Calu3 (cell line): ENCODE data around the gene BRD3. TPM values are rescaled to one million over a fixed set of nuclear protein-coding genes. Genes with fewer than 3 reads are reported as not detected.
A peak's percentile ranks its signal among the peaks of the same experiment; 100 is the strongest.

Source experiments
- BruUV-seq: library from RNA; stranded (reverse); fragments of 400-500 nt; replicated peaks from 2 replicates; lab custom pipeline; 2021; lab: Mats Ljungman, UMichigan
- CTCF ChIA-PET: fragments of 300-600 bp; sonication (Branson Sonifier 250); formaldehyde crosslinking; loops from one replicate; lab custom pipeline; 2022; ENCODE audit warnings: antibody characterized with exemption; lab: Charles Lee
- DNase-seq: peaks from one replicate; pipeline ENCODE4 v3.0.0; 2022
- H3K27ac Mint-ChIP-seq: one replicate; pipeline ENCODE4 v1.8.0; 2022; ENCODE audit warnings: mixed read lengths; ENCODE audit not compliant: unreplicated experiment
- H3K27me3 Mint-ChIP-seq: one replicate; pipeline ENCODE4 v1.8.0; 2022; ENCODE audit warnings: mixed read lengths; ENCODE audit not compliant: unreplicated experiment
- H3K36me3 Mint-ChIP-seq: one replicate; pipeline ENCODE4 v1.8.0; 2022; ENCODE audit warnings: mild to moderate bottlenecking, moderate library complexity, mixed read lengths; ENCODE audit not compliant: insufficient read depth, unreplicated experiment
- H3K4me1 Mint-ChIP-seq: one replicate; pipeline ENCODE4 v1.8.0; 2022; ENCODE audit warnings: mild to moderate bottlenecking, low read depth, mixed read lengths; ENCODE audit not compliant: unreplicated experiment
- H3K4me3 Mint-ChIP-seq: one replicate; pipeline ENCODE4 v1.8.0; 2022; ENCODE audit warnings: mild to moderate bottlenecking, low read depth, moderate library complexity, mixed read lengths; ENCODE audit not compliant: unreplicated experiment
- H3K9me3 Mint-ChIP-seq: one replicate; pipeline ENCODE4 v1.8.0; 2022; ENCODE audit warnings: low read depth, mixed read lengths; ENCODE audit not compliant: unreplicated experiment
- intact Hi-C: fragments of 100-400 bp; cut with micrococcal nuclease; formaldehyde crosslinking; loops from one replicate; pipeline ENCODE4 v1.10.0; 2022; ENCODE audit not compliant: unreplicated experiment
- total RNA-seq: library from RNA; stranded (reverse); gene quantifications from 2 replicates; pipeline ENCODE4 v1.2.3, GENCODE V29; 2022
- TF ChIP-seq, protein P1 (sequence below): fragments of 200-600 bp; IDR thresholded peaks from one replicate; pipeline ENCODE4 v1.8.0; 2022; ENCODE audit warnings: antibody characterized with exemption; ENCODE audit not compliant: unreplicated experiment

The BRD3 gene
- total RNA-seq, 1 experiment from 2014 or later = 30.8 TPM

GRCh38 chr9:134068744-134069479 is 1.1 kb upstream of the BRD3 start:
- no TSS peak for BruUV-seq
- CTCF ChIA-PET = interaction anchor here (0.7 kb wide), 1 partner anchor 75 kb away, joined by 3 read pairs; no protein-coding TSS in a partner anchor
- intact Hi-C loops = no loop called here
- no peak for DNase-seq
- Mint-ChIP-seq H3K36me3 (peaks cover 23% of the 10 kb centered on the region), H3K27ac (no peak overlapping the region), H3K4me1 (no peaks in the 10 kb centered on the region), H3K9me3 (no peaks in the 10 kb centered on the region), H3K4me3 (peak overlapping the region; percentile 63), H3K27me3 (peaks cover 47% of the 10 kb centered on the region)
- TF ChIP-seq, protein P1, sequence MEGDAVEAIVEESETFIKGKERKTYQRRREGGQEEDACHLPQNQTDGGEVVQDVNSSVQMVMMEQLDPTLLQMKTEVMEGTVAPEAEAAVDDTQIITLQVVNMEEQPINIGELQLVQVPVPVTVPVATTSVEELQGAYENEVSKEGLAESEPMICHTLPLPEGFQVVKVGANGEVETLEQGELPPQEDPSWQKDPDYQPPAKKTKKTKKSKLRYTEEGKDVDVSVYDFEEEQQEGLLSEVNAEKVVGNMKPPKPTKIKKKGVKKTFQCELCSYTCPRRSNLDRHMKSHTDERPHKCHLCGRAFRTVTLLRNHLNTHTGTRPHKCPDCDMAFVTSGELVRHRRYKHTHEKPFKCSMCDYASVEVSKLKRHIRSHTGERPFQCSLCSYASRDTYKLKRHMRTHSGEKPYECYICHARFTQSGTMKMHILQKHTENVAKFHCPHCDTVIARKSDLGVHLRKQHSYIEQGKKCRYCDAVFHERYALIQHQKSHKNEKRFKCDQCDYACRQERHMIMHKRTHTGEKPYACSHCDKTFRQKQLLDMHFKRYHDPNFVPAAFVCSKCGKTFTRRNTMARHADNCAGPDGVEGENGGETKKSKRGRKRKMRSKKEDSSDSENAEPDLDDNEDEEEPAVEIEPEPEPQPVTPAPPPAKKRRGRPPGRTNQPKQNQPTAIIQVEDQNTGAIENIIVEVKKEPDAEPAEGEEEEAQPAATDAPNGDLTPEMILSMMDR = no peak

- intact Hi-C loops = no loop called here
- CTCF ChIA-PET = no interaction called here
- BruUV-seq = no TSS peak
- H3K27me3 Mint-ChIP-seq = peaks cover 31% of the 10 kb centered on the region
- TF ChIP-seq, protein P1 = no peak
- H3K27ac Mint-ChIP-seq = no peak overlapping the region
- H3K4me1 Mint-ChIP-seq = no peaks in the 10 kb centered on the region
- no peaks in the 10 kb centered on the region for H3K9me3 Mint-ChIP-seq
- peaks cover 23% of the 10 kb centered on the region for H3K36me3 Mint-ChIP-seq
- peak overlapping the region; percentile 73 for H3K4me3 Mint-ChIP-seq
- DNase-seq = peak; percentile 14
Observed at GRCh38 chr9:134066913-134067851, 644 bp downstream of the BRD3 start.

GRCh38 chr9:134066526-134066912 is 1.3 kb downstream of the BRD3 start:
- Mint-ChIP-seq H3K4me3 (peak overlapping the region; percentile 73), H3K27me3 (peaks cover 25% of the 10 kb centered on the region), H3K9me3 (no peaks in the 10 kb centered on the region), H3K27ac (peak overlapping the region; percentile 23), H3K4me1 (no peaks in the 10 kb centered on the region), H3K36me3 (peaks cover 23% of the 10 kb centered on the region)
- DNase-seq = no peak
- intact Hi-C loops = no loop called here
- TF ChIP-seq, protein P1 = no peak
- CTCF ChIA-PET = no interaction called here
- BruUV-seq = no TSS peak

DNA sequence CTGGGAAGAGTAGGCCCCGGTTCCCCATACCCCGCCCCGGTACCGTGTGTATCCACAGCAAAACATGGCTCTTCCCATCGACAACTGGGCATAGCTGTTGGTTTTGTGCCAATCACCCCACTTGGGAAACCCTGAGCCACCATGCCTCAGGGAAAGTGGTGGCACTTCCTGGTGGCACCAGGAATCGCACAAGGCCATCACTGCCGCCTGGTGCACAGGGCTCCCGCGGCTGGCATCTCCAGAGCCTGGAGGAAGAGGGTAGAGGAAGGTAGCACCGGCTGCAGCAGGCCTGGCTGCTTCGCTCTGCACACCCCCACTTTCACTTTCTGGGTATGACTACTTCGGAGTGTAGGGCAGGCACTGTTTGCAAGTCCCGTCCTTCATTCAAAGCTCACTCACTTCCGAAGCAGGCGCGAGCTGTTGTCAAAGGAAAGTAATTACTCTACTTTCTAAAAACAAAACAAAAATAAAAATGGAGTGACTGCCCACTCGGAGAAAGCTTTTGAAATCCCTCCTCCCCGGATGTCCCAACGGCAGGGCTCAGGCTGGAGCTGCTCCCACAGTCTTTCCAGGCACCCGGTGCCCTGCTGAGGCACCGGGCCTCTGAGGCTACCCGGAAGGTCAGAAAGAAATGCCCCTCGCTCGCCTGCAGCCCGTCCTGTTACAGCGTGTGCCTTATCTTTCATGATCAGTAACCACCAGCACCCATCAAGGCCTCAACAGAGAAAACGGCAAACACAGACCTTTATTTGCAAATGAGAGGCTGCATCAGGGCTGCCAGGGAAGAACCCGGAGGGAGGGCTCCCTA is 2.0 kb downstream of the BRD3 start:
- no peaks in the 10 kb centered on the region for H3K9me3 Mint-ChIP-seq
- CTCF ChIA-PET = interaction anchor here (0.7 kb wide), 1 partner anchor 200 kb away, joined by 6 read pairs; no protein-coding TSS in a partner anchor
- peak; percentile 29 for DNase-seq
- BruUV-seq = TSS peak; percentile 80
- intact Hi-C loops = no loop called here
- H3K27ac Mint-ChIP-seq = peak overlapping the region; percentile 23
- H3K4me1 Mint-ChIP-seq = no peaks in the 10 kb centered on the region
- H3K4me3 Mint-ChIP-seq = peak overlapping the region; percentile 73
- peaks cover 23% of the 10 kb centered on the region for H3K36me3 Mint-ChIP-seq
- peaks cover 18% of the 10 kb centered on the region for H3K27me3 Mint-ChIP-seq
- TF ChIP-seq, protein P1 = no peak
